ENCODE measurements around the gene APBA3.
A peak's percentile ranks its signal among the peaks of the same experiment; 100 is the strongest.
"Not testable (repeated sequence)": the region's sequence is repeated elsewhere in the genome, so short reads cannot be mapped to it uniquely, and the experiment has no call there.

The APBA3 gene

DNA sequence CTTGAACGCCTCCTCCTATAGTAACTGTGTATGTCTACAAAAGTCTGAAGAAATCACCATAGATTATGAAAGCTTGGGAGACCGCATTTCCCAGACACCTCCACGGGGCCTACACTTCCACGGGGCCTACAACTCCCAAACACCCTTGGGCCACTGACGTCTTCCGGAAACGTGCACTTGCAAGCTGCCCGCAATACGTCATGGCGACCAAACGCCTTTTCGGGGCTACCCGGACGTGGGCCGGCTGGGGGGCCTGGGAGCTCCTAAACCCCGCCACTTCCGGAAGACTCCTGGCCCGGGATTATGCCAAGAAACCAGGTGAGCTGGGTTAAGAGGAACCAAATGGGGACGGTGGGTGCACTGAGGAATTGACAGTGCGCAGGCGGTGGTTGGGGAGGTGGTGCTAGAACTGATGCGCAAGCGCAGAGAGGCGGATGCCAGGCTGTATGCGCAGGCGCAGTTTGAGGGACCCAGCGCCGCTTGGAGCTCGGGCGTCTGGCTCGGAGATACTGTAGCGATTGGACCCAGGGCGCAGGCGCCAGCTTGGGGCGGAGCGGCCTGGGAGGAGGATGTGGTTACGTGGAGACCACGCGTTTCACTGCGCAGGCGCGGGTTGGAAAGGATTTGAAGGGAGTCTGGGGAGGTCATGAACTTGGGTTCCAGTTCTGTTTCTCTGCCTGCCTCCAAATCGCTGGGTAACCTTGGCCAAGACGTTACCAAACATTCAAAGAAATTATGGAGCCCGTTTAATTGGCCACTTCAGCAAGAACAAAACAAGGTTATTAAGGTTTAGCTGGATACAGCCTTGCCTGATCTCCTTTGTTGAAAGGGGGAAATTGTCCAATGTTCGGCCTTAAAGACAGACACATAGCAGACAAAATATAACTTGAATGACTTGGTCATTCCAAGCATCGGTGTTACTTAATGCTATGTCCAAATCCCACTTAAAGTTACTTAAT is 1.3 kb upstream of the APBA3 start, which contains the start of gene MRPL54:
TSS of gene MRPL54 (plus strand) at position 182 of the 959 bp plus-strand sequence. CDS start at position 201, 19 bp downstream.
- no peak within 1 kb of the TSS for H4K8ac ChIP-seq (ENCODE audit: low read depth, low read length)
- peak within 1 kb of the TSS; percentile 78 for H3K4me3 ChIP-seq (ENCODE audit: low read length)
- peak within 1 kb of the TSS; percentile 84 for H4K5ac ChIP-seq (ENCODE audit: low read length)
- no peaks in the 10 kb centered on the region for H3K27me3 ChIP-seq (ENCODE audit: insufficient read depth, low read length, poor library complexity)
- peak within 1 kb of the TSS; percentile 89 for H3K27ac ChIP-seq (ENCODE audit: low read depth, low read length)
- peak within 1 kb of the TSS; percentile 94 for H3K56ac ChIP-seq (ENCODE audit: low read length)
- H2BK5ac ChIP-seq (ENCODE audit: low read length): no peak within 1 kb of the TSS
- no peaks in the 10 kb centered on the region for H3K4me1 ChIP-seq (ENCODE audit: control insufficient read depth, low read depth, low read length)
- no peak within 1 kb of the TSS for H2BK120ac ChIP-seq (ENCODE audit: low read depth, low read length)
- no peak within 1 kb of the TSS for H2BK15ac ChIP-seq (replicated peaks; ENCODE audit: low read depth)
- peaks cover 4% of the 10 kb centered on the region for H3K79me2 ChIP-seq (ENCODE audit: control insufficient read depth, insufficient read depth, low read length)
- DNase-seq: peak; percentile 99
- H3K79me1 ChIP-seq (ENCODE audit: low read length): peaks cover 4% of the 10 kb centered on the region
- H3K4me2 ChIP-seq (ENCODE audit: low read length): peak within 1 kb of the TSS; percentile 42
- no peaks in the 10 kb centered on the region for H3K36me3 ChIP-seq (ENCODE audit: control insufficient read depth, insufficient read depth, low read length)
- H3K4ac ChIP-seq (ENCODE audit: low read depth, low read length): no peak within 1 kb of the TSS
- no peak within 1 kb of the TSS for H2AK5ac ChIP-seq (ENCODE audit: low read length)
- H3K23ac ChIP-seq (ENCODE audit: low read length): no peak within 1 kb of the TSS
- WGBS (ENCODE audit: extremely low coverage, insufficient coverage, low lambda C conversion rate): no CpG with 5 or more reads among the region's 47 CpGs
- peak within 1 kb of the TSS; percentile 99 for H3K9ac ChIP-seq (ENCODE audit: low read length)
- H3K18ac ChIP-seq (ENCODE audit: low read length): peak within 1 kb of the TSS; percentile 75

- Histone ChIP-seq H3K27ac (ENCODE audit: low read depth, low read length) (no peak overlapping the region), H3K18ac (ENCODE audit: low read length) (no peak overlapping the region)
- WGBS (ENCODE audit: extremely low coverage, insufficient coverage, low lambda C conversion rate): no CpG with 5 or more reads among the region's 1 CpG
Observed at GRCh38 chr19:3762130-3762473, 610 bp upstream of the APBA3 start.

DNA sequence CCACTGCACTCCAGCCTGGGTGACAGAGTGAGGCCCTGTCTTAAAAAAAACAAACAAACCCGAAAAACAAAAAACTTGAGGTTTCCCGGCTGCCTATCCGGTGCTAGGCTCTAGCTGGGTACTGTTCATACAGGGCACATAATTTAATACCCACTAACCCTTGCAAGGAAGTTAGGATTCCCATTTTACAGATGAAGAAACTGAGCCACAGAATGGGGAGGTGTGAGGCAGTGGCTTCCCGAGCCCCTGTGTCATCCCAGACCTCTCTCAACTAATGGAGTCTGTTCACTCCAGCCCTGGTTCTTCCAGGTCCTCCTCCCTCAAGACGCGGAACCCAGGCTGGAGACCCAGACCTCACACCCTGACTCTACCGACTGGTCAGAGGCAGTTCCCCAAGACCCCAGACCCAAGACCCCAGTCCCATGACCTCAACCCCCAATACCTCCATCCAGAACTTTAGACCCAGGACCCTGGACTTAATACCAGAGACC is 576 bp downstream of the APBA3 start:
- Histone ChIP-seq H3K4me1 (ENCODE audit: control insufficient read depth, low read depth, low read length) (no peaks in the 10 kb centered on the region), H3K56ac (ENCODE audit: low read length) (peak overlapping the region; percentile 99), H2BK120ac (ENCODE audit: low read depth, low read length) (no peak overlapping the region), H4K8ac (ENCODE audit: low read depth, low read length) (peak overlapping the region; percentile 30), H3K79me1 (ENCODE audit: low read length) (peaks cover 4% of the 10 kb centered on the region), H3K23ac (ENCODE audit: low read length) (no peak overlapping the region), H2BK5ac (ENCODE audit: low read length) (no peak overlapping the region), H3K4ac (ENCODE audit: low read depth, low read length) (peak overlapping the region; percentile 39), H3K36me3 (ENCODE audit: control insufficient read depth, insufficient read depth, low read length) (no peaks in the 10 kb centered on the region), H3K27ac (ENCODE audit: low read depth, low read length) (no peak overlapping the region), H3K9ac (ENCODE audit: low read length) (peak overlapping the region; percentile 99), H3K79me2 (ENCODE audit: control insufficient read depth, insufficient read depth, low read length) (peaks cover 4% of the 10 kb centered on the region), H3K27me3 (ENCODE audit: insufficient read depth, low read length, poor library complexity) (no peaks in the 10 kb centered on the region), H3K4me3 (ENCODE audit: low read length) (peak overlapping the region; percentile 96), H3K18ac (ENCODE audit: low read length) (no peak overlapping the region), H3K4me2 (ENCODE audit: low read length) (peak overlapping the region; percentile 90), H2AK5ac (ENCODE audit: low read length) (no peak overlapping the region), H2BK15ac (replicated peaks; ENCODE audit: low read depth) (no peak overlapping the region), H4K5ac (ENCODE audit: low read length) (no peak overlapping the region)
- no CpG with 5 or more reads among the region's 7 CpGs for WGBS (ENCODE audit: extremely low coverage, insufficient coverage, low lambda C conversion rate)
- peak; percentile 14 for DNase-seq

More at GRCh38 chr19:3762130-3762473, 610 bp upstream of the APBA3 start:
- Histone ChIP-seq H3K4me1 (ENCODE audit: control insufficient read depth, low read depth, low read length) (no peaks in the 10 kb centered on the region), H3K4ac (ENCODE audit: low read depth, low read length) (no peak overlapping the region), H2BK120ac (ENCODE audit: low read depth, low read length) (no peak overlapping the region), H2BK15ac (replicated peaks; ENCODE audit: low read depth) (no peak overlapping the region), H3K79me2 (ENCODE audit: control insufficient read depth, insufficient read depth, low read length) (peaks cover 4% of the 10 kb centered on the region), H3K36me3 (ENCODE audit: control insufficient read depth, insufficient read depth, low read length) (no peaks in the 10 kb centered on the region), H2AK5ac (ENCODE audit: low read length) (no peak overlapping the region), H4K5ac (ENCODE audit: low read length) (no peak overlapping the region), H3K23ac (ENCODE audit: low read length) (no peak overlapping the region), H3K79me1 (ENCODE audit: low read length) (peaks cover 4% of the 10 kb centered on the region), H3K4me2 (ENCODE audit: low read length) (no peak overlapping the region), H3K9ac (ENCODE audit: low read length) (no peak overlapping the region), H3K56ac (ENCODE audit: low read length) (peak overlapping the region; percentile 67), H4K8ac (ENCODE audit: low read depth, low read length) (no peak overlapping the region), H3K27me3 (ENCODE audit: insufficient read depth, low read length, poor library complexity) (no peaks in the 10 kb centered on the region), H3K4me3 (ENCODE audit: low read length) (no peak overlapping the region), H2BK5ac (ENCODE audit: low read length) (no peak overlapping the region)
- DNase-seq: no peak

DNA sequence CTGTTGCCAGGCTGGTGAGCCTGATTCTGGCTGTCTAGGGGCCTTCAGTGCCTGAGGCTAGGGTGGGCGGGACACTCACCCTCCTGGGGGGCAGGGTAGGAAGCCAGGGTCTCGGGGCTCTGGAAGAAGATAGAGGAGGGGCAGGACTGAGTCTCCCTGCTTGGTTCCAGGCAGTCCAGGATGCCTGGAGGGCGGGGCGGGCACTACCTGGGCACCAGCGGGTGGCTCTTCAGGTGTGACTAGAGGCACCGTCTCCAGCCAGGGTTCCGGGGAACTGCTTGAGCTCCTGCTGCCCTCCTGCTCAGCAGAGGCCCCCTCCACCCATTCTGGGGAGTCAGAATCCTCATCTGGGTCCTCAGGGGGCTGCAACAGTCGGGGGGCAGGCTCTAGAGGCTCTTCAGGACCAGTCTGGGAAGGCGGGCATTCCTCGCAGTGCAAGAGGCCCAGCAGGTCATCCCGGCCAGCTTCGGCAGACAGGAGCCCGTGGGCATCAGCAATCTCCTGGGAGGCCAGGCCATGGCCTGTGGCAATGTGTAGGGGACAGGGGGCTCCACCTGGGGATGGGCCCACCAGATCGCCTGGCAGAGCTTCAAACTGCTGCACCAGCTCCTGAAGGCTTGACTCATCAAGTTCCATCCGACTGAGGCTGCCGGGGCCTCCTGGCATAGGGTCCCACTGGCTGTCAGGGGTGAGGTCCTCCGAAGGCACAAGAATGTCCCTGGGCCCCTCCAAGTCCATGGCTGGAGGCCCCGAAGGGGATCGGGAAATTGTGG is 1.8 kb downstream of the APBA3 start:
- Histone ChIP-seq H3K36me3 (ENCODE audit: control insufficient read depth, insufficient read depth, low read length) (no peaks in the 10 kb centered on the region), H3K23ac (ENCODE audit: low read length) (no peak overlapping the region), H3K4me3 (ENCODE audit: low read length) (no peak overlapping the region), H3K56ac (ENCODE audit: low read length) (no peak overlapping the region), H3K4ac (ENCODE audit: low read depth, low read length) (no peak overlapping the region), H3K18ac (ENCODE audit: low read length) (no peak overlapping the region), H3K27ac (ENCODE audit: low read depth, low read length) (no peak overlapping the region), H2BK15ac (replicated peaks; ENCODE audit: low read depth) (no peak overlapping the region), H4K8ac (ENCODE audit: low read depth, low read length) (no peak overlapping the region), H2BK5ac (ENCODE audit: low read length) (no peak overlapping the region), H3K9ac (ENCODE audit: low read length) (no peak overlapping the region), H4K5ac (ENCODE audit: low read length) (no peak overlapping the region), H3K79me2 (ENCODE audit: control insufficient read depth, insufficient read depth, low read length) (peaks cover 4% of the 10 kb centered on the region), H3K4me1 (ENCODE audit: control insufficient read depth, low read depth, low read length) (no peaks in the 10 kb centered on the region), H3K27me3 (ENCODE audit: insufficient read depth, low read length, poor library complexity) (no peaks in the 10 kb centered on the region), H3K4me2 (ENCODE audit: low read length) (no peak overlapping the region), H2BK120ac (ENCODE audit: low read depth, low read length) (no peak overlapping the region), H2AK5ac (ENCODE audit: low read length) (no peak overlapping the region), H3K79me1 (ENCODE audit: low read length) (peaks cover 4% of the 10 kb centered on the region)
- no peak for DNase-seq
- WGBS (ENCODE audit: extremely low coverage, insufficient coverage, low lambda C conversion rate): no CpG with 5 or more reads among the region's 19 CpGs

GRCh38 chr19:3758297-3758696 is 3.2 kb downstream of the APBA3 start:
- H3K4ac ChIP-seq (ENCODE audit: low read depth, low read length); H3K4me3 ChIP-seq (ENCODE audit: low read length); H3K4me1 ChIP-seq (ENCODE audit: control insufficient read depth, low read depth, low read length); H3K56ac ChIP-seq (ENCODE audit: low read length); H2AK5ac ChIP-seq (ENCODE audit: low read length); H3K23ac ChIP-seq (ENCODE audit: low read length); H3K27me3 ChIP-seq (ENCODE audit: insufficient read depth, low read length, poor library complexity); H2BK120ac ChIP-seq (ENCODE audit: low read depth, low read length); DNase-seq; H3K4me2 ChIP-seq (ENCODE audit: low read length); H2BK5ac ChIP-seq (ENCODE audit: low read length); H4K8ac ChIP-seq (ENCODE audit: low read depth, low read length); H3K9ac ChIP-seq (ENCODE audit: low read length); H3K27ac ChIP-seq (ENCODE audit: low read depth, low read length); H3K79me2 ChIP-seq (ENCODE audit: control insufficient read depth, insufficient read depth, low read length); H3K18ac ChIP-seq (ENCODE audit: low read length); H2BK15ac ChIP-seq (replicated peaks; ENCODE audit: low read depth); H3K79me1 ChIP-seq (ENCODE audit: low read length); H3K36me3 ChIP-seq (ENCODE audit: control insufficient read depth, insufficient read depth, low read length); H4K5ac ChIP-seq (ENCODE audit: low read length): not testable (repeated sequence)
- WGBS (ENCODE audit: extremely low coverage, insufficient coverage, low lambda C conversion rate): no CpG with 5 or more reads among the region's 13 CpGs

Data from mesendoderm (in vitro differentiated cells).